PFSK-1 (cell line): Measurements from ENCODE around the gene SRPK3.

Source experiments
- POLR2AphosphoS5 ChIP-seq: IDR thresholded peaks from 2 replicates; pipeline ENCODE4 v1.6.1; 2012; ENCODE audit warnings: low read depth, mild to moderate bottlenecking, control low read depth, low read length, moderate library complexity
- REST ChIP-seq, 2 experiments: IDR thresholded peaks; 2 replicates each; pipeline versions ENCODE4 v1.6.1 to v1.8.0; 2011 to 2012; ENCODE audit warnings: low read depth in 2 of 2, low read length in 2 of 2, control low read depth in 1 of 2, inconsistent platforms in 1 of 2, mild to moderate bottlenecking in 1 of 2, moderate library complexity in 1 of 2; ENCODE audit not compliant: insufficient read depth in 1 of 2

GRCh38 chrX:153786669-153787068 lies 5.8 kb downstream of the SRPK3 start:
- no peak for TF ChIP-seq REST (IDR thresholded peaks at IDR 0.05; ENCODE audit: insufficient read depth in 1 of 2, low read depth in 2 of 2, low read length in 2 of 2)
- no peak for TF ChIP-seq POLR2AphosphoS5
